HuH-7 (cell line): ENCODE measurements around the gene VPS11.
"Not testable (repeated sequence)": the region's sequence is repeated elsewhere in the genome, so short reads cannot be mapped to it uniquely, and the experiment has no call there.

ENCODE experiments used
- DNase-seq: peaks from one replicate; pipeline ENCODE4 v3.0.0; 2011; ENCODE audit warnings: low spot score

VPS11 gene

DNA sequence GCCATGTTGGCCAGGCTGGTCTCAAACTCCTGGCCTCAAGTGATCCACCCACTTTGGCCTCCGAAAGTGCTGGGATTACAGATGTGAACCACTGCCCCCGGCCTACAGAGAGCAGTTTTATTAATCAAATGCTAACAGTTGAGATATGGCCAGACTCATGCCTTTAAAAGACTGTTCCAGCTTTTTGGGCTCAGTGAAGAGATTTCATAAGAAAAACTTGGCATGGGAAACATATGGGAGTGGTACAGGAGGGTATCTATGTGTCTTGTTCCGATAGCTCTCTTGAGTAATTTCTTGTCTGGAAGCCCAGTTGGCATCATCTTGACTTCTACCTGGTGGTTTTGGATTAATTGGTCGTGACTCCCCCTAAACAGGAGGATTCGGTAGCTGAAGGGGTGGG lies 28.7 kb upstream of the VPS11 start:
- no peak for DNase-seq

DNA sequence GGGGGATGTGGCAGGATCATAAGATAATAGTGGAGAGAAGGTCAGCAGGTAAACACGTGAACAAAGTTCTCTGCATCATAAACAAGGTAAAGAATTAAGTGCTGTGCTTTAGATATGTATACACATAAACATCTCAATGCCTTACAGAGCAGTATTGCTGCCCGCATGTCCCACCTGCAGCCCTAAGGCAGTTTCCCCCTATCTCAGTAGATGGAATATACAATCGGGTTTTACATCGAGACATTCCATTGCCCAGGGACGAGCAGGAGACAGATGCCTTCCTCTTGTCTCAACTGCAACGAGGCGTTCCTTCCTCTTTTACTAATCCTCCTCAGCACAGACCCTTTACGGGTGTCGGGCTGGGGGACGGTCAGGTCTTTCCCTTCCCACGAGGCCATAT lies 28.1 kb upstream of the VPS11 start:
- DNase-seq: not testable (repeated sequence)

DNA sequence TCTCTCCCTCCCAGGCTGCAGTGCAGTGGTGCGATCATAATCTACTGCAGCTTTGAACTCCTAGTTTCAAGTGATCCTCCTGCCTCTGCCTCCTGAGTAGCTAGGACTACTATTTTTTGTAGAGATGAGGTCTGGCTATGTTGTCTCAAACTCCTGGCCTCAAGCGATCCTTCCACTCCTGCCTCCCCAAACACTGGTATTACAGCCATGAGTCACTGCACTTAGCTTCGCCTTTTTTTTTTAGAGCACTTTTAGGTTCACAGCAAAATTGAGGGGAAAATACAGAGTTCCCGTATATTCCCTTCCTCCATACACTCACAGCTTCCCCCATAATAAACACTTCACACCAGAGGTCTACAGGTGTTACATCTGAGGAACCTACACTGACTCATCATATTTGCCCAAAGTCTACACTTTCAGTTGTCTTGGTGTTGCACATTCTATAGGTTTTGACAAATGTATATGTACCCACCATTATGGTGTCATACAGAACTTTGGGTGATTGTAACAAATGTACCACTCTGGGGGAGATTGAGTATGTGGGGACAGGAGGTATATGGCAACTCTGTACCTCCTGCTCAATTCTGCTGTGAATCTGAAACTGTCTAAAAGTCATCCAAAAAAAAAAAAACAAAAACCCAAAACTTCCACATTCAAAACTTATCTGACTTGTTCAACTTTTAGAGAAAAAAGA lies 25.6 kb upstream of the VPS11 start:
- DNase-seq: no peak

DNA sequence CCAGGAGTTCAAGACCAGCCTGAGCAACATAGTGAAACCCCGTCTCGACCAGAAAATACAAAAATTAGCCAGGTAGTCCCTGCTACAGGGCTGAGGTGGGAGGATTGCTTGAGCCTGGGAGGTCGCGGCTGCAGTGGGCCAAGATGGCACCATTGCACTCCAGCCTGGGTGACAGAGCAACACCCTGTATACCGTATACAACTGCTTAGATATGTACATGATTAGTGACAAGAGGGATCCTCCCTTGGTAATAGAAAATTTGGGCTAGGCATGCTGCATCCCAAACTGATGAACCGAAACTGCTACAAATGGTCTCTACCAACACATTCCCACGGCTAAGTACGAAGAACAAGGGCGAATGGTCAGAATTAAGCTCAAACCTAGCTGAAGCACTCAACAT lies 24.7 kb upstream of the VPS11 start:
- no peak for DNase-seq

DNA sequence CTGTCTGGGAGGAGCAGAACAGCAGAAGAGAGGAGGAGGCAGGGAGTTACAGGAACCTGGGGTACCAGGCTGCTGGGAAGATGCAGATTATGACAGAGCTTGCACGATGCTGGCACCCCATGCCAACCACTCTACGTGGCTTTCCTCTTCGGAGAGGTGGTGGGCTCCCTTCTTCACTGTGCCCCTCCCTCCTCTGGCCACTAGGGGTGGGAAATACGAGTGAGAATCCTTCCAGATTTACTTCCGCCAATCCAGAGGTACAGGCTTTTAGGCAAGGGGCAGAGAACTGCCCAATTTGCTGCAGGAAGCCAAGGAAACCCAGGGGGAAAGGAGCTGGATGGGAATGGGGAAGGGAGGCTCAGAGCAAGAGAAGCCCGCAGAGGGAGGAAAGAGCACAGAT lies 22.9 kb upstream of the VPS11 start:
- DNase-seq: no peak

DNA sequence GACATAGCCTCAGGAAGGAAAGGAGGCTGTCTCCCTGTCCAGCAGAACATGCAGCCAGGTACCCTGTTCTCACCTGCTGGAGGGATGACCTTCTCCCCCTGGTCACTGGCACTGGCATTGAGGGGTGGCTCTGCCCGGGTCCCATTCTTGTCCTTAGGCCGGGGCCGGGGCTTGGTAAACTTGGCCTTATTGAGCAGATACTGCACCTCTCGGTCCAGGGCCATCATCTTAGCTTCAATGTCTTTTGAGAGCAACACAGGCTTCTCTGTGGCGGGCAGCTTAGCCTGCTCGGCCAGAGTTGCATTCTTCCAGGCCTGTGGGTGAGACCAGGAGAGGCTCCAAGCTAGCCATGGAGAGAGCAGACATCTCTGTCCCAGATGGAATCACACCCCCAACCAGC lies 21.1 kb upstream of the VPS11 start:
- no peak for DNase-seq

DNA sequence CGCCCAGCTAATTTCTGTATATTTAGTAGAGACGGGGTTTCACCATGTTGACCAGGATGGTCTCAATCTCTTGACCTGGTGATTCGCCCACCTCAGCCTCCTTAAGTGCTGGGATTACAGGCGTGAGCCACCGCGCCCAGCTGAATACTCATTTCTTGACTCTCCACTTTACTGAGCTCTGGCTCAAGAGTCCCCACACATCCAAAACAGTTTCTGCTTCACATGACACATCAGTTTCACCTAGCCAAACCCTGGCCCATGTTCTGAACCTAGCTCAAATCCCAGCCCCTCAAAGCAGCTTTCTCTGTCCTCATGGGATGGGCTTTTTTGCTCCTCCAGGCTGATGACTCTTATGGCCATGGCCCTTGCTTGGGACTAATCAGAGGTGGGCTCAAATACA lies 20.4 kb upstream of the VPS11 start:
- no peak for DNase-seq

DNA sequence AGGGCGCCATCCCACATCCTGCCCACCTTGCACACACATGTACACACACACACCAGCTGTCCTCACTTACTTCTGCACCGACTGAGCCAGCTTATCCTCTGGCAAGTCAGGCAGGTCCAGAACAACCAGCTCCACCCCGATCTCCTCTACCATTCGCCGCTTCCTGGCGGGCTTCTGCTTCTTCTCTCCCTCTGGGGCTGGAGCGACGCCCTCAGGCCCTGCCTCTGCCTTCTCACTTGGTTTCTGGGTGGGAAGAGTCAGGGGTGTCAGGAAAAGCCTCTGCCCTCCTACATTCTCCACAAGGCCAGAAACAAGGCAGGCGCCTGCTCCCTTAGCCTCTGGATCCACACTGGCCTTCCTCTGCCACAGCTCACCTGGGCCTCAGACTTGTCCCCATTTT lies 19.0 kb upstream of the VPS11 start:
- DNase-seq: no peak

DNA sequence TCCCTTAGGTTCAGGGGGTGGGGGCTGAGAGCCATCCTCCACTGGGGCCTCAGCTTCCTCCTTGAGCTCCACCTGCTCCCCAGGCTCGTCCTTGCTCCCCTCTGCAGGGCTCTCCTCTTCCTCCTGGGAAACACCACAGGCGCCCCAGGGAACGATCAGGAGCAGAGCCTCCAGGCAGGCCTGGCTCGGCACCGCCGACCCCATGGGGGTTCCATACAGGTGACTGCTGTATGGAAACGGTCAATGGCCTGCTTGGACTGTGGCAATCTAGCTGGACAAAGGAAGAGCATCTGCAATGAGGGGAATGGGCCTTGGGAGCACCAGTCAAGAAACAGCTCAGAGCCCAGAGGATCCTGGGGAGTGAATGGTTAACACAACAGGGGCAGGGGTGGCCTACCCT lies 18.5 kb upstream of the VPS11 start:
- no peak for DNase-seq

DNA sequence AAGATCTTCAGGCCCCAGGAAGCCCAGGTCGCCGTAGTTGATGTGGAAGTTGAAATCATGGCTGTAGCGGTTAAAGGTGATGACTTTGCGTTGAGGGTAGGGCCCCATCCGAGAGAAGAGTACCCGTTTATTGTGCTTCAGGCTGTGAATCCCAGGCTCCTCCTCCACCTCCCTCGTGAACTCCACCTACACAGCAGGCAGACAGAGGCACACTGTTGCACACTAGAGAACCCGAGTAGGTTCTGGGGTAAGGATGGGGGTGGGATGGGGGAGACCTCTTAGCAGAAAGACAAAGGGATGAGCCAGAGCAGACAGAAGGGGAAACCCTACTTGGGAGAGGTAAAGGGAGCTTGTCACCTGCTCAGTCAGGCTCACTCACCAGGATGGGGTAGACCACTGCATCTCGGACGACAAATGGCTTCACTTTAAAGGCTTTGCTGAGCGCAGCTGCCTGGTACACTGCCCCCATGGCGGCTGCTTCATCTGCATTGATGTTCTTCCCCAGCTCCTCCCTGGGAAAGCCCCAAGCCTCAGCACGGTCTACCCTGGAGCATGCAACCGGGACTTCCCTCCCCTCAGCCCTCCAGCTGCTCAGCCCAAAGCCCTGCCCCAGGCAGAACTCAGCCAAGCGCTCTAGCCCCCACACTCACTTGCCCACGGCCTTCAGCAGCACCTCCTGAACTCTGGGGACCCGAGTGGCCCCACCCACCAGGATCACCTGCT lies 16.0 kb upstream of the VPS11 start:
- no peak for DNase-seq

DNA sequence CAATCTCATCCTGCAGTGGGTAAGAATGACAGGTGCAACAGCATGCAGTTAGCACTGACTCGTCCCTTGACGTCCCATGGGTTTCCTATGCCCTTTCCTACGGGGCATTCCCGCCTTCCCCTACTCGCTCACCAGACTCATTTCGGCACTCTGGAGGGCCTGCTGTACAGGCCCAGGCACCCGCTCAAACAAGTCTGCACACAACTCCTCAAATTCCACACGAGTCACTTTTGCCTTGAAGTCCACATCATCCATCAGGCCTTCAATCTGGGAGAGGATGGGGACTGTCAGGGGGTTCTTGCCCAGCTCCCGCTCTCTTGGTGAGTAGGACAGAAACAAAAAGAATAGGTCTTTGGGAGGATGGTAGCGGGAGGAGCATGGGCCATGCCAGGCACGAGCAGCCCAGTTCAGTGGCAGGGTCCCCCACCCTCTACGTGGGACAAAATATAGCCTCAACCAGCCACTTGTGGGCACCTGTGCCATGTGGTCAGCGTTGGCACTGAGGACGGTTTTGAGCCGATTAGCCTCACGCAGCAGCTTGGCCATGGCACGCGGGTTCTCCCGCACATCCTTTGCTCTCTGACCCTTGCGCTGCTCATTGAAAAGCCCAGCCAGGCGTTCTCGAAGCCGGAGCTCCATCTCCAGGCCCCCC lies 15.3 kb upstream of the VPS11 start:
- DNase-seq: no peak

DNA sequence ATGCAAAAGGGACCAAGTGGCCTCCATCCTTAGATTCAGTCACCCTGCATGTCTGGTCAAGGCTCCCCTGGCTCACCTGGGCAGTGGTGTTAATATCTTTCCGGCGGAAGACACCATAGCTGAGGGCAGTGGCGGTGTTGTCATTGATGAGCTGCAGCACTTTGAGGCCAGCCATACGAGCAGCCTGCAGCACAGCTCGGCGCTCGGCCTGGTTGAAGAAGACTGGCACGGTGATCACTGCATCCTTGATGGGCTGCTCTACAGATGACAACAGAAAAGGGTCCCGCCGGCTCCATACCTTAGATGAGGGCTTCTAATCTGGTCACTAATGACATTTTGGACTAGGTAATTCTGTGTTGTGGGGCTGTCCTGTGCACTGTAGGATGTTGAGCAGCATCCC lies 13.2 kb upstream of the VPS11 start:
- DNase-seq: no peak

DNA sequence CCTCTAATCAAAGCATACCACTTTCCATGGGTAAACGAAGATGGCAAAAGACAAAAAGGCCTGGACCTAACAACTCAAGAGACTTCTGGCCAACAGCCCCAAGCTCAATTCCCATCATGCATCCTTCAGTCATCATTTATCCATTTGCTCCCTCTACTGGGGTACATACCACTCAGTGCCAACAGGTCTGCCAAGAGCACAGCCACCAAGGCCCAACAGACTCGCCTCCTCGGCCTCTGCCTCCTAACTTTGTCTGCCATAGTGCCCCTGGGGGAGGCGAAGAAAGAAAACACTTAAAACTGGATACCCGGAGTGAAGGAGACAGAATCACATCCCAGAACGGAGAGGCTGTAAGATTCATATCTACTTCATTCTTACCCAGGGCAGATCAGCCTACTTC lies 11.7 kb upstream of the VPS11 start:
- DNase-seq: peak; percentile 28

DNA sequence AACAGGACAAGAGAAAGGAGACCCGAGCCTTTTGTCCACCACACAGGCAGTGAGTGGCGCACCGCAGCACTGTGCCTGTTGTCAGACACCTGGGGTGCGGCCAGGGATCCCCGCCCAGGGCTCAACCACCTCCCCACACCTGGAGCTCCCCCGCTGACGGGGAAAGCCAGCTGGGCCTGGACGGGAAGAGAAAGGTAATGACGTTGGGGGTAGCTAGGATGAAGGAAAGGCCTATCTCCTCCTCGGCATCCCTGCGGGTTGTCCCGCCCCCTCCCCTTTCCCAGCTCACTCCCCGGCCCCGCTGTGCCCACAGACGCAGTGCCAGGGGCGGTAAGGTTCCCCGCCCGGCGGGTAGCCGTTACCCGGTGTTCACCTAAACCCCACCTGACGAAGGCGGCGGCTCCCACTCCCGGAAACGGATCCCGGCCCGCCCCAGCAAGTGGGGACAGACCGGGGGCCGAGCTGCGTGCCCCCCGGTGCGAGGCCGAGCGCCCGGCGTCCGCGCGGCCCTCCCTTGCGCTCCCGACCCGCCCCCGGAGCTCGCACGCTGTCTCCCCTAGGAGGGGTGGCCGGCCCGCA lies 11.1 kb upstream of the VPS11 start:
- peak; percentile 23 for DNase-seq

DNA sequence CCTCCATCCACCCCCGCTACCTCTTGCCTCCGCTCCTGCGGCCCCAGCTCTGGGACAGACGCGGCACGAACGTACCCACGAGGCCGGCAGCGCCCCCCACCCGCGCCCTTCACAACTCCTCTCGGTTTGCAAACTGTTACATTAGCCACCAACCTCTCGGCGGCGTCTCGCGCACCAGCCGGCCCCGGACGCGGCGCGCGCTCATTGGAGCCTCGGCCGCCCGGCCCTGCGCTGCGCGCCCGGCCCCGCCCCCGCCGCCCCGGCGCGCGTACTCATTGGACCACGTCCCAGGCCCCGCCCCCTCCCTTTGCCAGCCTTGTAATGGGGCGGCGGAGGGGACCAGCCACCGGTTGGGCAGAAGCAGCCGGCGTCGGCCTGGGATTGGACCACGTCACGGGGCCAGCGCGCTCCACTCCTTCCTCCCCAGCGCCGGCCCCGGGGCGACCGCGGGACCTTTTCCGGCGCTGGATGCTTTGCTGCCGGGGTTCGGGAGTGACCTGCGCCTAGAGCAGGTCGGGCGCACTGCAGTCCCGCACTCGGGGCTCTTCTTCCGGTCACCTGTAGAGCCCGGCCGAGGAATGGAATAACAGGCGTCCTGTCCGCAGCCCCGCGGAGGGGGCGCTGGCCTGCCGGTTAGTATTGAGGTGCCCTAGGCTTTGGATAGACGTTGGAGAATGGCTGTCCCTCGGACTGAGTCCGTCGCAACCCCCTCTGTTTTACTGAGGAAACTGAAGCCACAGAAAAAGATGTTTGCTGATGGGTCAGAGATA lies 10.4 kb upstream of the VPS11 start, which contains the start of gene HYOU1:
Gene HYOU1 (minus strand): TSS at position 206 of the 770 bp plus-strand sequence. CDS start 1,045 bp downstream, outside the sequence.
- peak; percentile 97 for DNase-seq

DNA sequence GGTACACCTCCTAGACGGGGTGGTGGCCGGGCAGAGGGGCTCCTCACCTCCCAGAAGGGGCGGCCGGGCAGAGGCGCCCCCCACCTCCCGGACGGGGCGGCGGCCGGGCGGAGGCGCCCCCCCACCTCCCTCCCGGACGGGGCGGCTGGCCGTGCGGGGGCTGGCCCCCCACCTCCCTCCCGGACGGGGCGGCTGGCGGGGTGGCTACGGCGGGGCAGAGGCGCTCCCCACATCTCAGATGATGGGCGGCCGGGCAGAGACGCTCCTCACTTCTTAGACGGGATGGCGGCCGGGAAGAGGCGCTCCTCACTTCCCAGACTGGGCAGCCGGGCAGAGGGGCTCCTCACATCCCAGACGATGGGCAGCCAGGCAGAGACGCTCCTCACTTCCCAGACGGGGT lies 8.5 kb upstream of the VPS11 start:
- DNase-seq: not testable (repeated sequence)

DNA sequence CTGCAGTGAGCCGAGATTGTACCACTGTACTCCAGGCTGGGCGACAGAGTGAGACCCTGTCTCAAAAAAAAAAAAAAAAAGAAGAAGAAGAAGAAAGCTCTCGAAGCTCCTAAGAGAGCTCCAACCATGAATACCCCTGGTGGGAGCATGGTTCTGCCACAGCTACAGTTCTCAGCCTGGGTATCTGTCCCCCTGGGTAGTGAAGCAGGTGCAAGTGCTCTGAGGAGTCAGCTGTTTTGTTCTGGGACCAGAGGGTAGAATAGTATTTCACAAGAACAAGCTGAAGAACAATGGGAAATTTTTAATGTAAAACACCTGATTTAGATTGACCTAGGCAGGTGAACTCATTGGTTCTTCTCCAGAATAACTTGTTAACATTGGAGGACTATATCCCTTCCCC lies 6.4 kb upstream of the VPS11 start:
- no peak for DNase-seq

DNA sequence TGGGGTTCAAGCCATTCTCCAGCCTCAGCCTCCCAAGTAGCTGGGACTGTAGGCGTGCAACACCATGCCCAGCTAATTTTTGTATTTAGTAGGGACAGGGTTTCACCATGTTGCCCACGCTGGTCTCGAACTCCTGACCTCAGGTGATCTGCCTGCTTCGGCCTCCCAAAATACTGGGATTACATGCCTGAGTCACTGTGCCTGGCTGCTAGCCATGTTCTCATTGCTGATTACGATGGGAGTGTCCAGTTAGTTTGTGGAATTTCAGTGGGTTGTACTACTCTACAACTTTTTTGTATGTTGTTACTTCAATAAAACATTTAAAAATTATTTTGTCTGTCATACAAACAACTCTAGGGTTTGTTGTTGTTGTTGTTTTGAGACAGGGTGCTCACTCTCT lies 4.8 kb upstream of the VPS11 start:
- no peak for DNase-seq

DNA sequence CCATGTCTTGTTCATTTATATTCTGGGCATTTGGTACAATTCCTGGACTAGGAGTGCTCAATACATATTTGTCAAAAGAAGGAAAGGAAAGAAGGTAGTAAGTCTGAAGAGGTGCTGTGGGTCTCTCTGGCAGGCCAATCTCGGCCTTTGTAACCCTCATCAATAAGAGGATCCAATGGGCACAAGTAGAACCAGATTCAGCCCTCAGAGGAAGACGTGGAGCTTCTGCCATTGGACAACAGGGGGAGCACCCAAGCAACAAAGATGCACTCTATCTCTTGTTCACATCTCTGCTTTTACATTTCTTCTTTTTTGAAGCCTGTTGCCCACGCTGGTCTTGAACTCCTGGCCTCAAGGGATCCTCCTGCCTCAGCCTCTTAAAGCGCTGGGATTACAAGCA lies 2.2 kb upstream of the VPS11 start:
- DNase-seq: peak; percentile 67

DNA sequence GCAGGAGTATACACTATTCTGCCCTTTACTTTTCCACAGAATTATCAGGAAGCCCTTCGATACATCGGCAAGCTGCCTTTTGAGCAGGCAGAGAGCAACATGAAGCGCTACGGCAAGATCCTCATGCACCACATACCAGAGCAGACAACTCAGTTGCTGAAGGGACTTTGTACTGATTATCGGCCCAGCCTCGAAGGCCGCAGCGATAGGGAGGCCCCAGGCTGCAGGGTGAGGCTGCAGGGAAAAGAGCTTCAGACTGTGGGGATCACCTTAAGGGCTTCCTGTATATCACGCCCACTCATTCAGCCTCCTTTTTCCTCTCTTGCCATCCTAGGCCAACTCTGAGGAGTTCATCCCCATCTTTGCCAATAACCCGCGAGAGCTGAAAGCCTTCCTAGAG lies 10.2 kb downstream of the VPS11 start:
- no peak for DNase-seq

DNA sequence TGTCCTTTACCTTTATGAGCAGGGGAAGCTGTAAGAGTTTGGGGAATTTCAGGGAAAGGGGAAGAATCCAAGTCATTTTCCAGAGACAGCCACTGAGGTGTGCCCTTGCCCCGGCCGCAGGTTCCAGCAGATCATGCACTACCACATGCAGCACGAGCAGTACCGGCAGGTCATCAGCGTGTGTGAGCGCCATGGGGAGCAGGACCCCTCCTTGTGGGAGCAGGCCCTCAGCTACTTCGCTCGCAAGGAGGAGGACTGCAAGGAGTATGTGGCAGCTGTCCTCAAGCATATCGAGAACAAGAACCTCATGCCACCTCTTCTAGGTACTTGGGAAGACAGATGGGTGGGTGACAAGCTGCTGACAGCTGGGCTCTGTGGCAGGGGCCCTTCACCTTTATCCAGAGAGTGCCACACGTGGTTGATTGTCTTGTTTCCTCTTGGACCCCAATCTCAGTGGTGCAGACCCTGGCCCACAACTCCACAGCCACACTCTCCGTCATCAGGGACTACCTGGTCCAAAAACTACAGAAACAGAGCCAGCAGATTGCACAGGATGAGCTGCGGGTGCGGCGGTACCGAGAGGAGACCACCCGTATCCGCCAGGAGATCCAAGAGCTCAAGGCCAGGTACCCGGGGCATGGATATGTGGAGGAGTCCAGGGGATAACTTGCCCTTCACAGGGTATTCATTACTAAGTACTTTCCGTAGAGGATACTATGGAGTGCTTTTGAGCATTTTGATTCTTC lies 11.2 kb downstream of the VPS11 start:
- no peak for DNase-seq
